OCI-LY3 (cell line): ENCODE data around the gene NCMAP.

Source experiments
- CTCF ChIP-seq: fragments of 200-600, 300-600 bp; sonication (generic); IDR thresholded peaks from 2 replicates; pipeline ENCODE4 v1.5.1; 2014; ENCODE audit warnings: antibody characterized with exemption, low read length, low read depth
- EZH2phosphoT487 ChIP-seq: fragments of 200-600 bp; shearing (Covaris generic); IDR thresholded peaks from 2 replicates; pipeline ENCODE4 v1.6.1; 2018; ENCODE audit warnings: antibody characterized with exemption, mixed run types, low read depth

- TF ChIP-seq CTCF (no peak), EZH2phosphoT487 (no peak)
Measured at GRCh38 chr1:24516506-24516905, 39.4 kb upstream of the NCMAP start.
